ENCODE data around the gene NAT14. TPM values are rescaled to one million over a fixed set of nuclear protein-coding genes. Genes with fewer than 3 reads are reported as not detected.
"Not testable (repeated sequence)": the region's sequence is repeated elsewhere in the genome, so short reads cannot be mapped to it uniquely, and the experiment has no call there.

NAT14 gene
- total RNA-seq, 1 donor from 2014 or later, result 6.0 TPM

DNA sequence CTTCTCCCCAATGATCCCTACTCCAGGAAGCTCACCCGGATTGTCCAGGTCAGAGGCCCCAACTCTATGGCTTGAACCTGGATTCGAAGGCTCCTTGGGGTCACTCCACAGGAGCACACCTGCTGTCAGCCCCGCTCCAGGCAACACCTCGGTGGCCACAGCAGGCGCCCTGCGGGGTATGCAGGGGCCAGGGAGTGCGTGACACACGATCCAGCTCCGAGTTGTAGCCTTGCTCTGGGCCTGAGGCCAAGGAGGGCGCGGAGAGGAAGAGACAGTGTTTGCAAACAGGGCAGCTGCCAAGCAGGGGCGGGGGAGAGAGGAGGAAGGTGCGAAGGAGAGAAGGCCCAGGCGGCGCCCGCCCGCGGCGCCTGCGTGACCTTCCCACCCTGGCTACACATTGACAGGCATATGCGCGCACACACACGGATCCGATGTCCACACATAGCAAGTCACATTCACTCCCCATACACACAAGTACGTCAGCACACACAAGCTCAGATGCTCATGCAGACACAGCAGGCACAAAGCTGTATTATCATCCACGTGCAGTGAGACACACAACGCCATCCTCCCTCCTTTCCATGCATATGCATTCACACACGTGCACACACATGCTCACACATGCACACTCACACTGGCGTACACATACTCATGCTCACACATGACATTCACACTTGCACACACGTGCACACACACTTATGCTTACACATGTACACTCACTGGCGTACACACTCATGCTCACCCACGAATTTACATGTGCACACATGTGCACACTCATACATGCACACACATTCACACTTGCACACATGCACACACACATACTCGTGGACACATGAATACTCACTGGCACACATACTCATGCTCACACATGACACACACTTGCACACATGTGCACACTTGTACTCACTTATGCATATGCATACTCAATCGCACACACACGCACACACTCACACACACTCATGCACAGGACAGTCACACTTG, 41.5 kb downstream of the NAT14 start:
- intact Hi-C loops (cut with micrococcal nuclease), result no loop called here
- ATAC-seq (peak; percentile 85), DNase-seq (peak; percentile 89)

DNA sequence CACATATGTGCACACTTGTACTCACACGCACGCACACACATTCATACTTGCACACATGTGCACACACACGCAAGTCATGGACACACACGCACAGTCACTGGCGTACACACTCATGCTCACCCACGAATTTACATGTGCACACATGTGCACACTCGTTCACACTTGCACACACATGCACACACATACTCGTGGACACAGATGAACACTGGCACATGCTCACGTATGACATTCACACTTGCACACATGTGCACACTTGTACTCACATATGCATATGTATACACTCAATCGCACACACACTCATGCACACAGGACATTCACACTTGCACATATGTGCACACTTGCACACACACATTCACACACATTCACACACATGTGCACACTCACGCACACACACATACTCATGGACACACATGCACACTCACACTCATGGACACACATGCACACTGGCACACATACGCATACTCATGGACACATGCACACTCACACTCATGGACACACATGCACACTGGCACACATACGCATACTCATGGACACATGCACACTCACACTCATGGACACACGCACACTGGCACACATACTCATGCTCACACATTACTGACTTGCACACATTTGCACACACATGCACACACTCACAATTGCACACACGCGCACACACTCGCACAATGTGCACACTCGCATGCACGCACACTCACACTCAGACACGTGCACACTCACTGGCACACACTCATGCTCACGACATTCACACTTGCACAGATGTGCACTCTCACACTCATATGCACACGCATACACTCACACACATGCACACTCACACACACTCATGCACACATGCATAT, 42.4 kb downstream of the NAT14 start:
- intact Hi-C loops (cut with micrococcal nuclease), result no loop called here
- ATAC-seq (no peak), DNase-seq (no peak)

DNA sequence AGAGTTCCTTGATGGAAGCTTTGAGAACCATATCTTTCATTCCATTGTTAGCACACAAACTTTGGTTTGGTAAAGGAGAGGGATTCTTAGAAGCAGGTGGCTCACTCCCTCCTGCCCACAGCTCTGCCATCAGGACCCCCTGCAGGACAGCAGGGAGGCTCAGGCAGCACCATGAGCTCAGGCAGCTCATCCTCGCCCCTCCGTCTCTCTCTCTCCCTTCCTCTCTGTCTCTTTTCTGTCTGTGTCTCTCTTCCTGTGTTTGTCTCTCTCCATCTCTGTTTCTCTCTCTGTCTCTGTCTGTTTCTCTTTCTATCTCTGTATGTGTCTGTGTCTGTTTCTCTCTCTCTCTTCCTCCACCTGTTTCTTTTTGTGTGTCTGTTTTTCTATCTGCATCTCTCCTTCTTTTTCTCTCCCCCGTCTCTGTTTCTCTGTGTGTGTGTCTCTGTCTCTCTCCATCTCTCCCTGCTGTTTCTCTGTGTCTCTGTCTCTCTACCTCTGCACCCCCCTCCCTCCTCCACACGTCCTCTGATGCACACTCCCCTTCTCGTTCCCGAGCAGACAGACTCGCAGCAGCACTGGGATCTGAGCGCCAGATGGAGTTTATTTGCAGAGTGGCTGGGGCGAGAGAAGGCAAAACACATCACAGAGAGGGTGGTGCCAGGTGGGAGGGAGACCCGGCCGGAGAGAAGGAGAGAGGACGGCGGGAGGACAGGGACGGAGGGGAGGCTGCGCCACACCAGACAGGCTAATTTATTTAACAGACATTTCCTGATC, 43.2 kb downstream of the NAT14 start:
- intact Hi-C loops (cut with micrococcal nuclease), result no loop called here
- no peak for ATAC-seq
- DNase-seq, result no peak

DNA sequence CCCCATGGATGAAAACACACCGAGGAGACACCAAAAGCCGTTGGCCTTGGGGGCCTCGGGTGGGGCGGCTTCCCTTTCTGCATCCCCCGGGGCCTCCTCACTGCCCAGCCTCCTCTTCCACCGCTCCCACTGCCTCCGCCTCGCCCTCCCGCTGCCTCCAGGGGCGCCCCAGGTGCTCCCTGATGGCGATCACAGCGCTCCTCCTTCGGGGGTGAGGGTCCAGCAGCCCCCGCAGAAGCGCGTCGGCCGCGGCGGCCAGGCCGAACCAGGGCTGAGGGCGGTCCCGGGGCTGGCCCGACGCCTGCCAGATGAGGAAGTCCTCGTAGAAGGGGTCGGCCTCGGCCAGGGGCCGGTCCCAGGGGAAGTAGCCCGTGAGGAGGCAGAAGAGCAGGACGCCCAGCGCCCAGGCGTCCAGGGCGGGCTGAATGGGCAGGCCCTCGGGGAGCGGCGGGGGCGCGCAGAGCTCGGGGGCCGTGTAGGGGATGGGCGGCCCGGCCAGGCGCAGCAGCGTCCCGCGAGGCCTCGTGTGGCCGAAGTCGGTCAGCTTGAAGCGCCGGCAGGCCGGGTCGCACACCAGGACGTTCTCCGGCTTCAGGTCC, 44.7 kb downstream of the NAT14 start:
- ATAC-seq (no peak), DNase-seq (no peak)
- intact Hi-C loops (cut with micrococcal nuclease), result no loop called here

GRCh38 chr19:55530996-55531395, 46.0 kb downstream of the NAT14 start:
- ATAC-seq, result no peak

DNA sequence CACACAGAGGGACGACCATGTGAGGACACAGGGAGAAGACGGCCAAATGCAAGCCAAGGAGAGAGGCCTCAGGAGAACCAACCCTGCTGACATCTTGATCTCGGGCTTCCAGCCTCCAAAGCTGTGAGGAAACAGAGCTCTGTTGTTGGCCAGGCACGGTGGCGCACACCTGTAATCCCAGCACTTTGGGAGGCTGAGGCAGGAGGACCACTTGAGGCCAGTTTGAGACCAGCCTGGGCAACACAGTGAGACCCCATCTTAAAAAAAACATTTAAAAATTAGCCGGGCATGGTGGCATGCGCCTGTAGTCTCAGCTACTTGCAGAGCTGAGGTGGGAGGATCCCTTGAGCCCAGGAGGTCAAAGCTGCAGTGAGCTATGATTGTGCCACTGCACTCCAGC, 49.3 kb downstream of the NAT14 start:
- ATAC-seq; DNase-seq; intact Hi-C loops (cut with micrococcal nuclease): not testable (repeated sequence)

More at GRCh38 chr19:55530996-55531395, 46.0 kb downstream of the NAT14 start:
- intact Hi-C loops (cut with micrococcal nuclease), result no loop called here
- no peak for DNase-seq

- no peak for DNase-seq
- no peak for ATAC-seq
- intact Hi-C loops (cut with micrococcal nuclease), result no loop called here
Observed at GRCh38 chr19:55535173-55535964, 50.4 kb downstream of the NAT14 start.

DNA sequence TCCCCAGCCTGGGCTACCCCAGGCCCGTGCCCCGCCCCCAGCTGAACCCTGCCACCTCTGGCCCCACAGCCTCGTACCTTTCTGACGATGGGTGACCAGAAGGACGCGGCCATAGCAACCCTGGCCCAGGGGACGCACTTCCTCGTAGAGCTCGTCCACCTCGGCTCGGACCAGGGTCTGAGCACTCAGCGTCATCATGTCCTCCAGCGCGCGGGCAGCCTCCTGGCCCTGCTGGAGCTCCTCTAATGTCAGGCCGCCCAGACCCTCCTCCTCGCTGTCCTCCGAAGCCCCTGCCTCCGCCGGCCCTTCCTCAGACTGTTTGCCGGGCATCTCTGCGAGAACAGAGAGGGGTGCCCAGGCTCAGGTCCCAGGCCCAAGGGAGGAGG, 51.0 kb downstream of the NAT14 start:
- ATAC-seq, result no peak
- DNase-seq, result no peak
- intact Hi-C loops (cut with micrococcal nuclease), result no loop called here

- ATAC-seq (no peak), DNase-seq (no peak)
- intact Hi-C loops (cut with micrococcal nuclease), result no loop called here
Observed at GRCh38 chr19:55536366-55536765, 51.4 kb downstream of the NAT14 start.

Other genes with a start within 250 kb of the NAT14 start
- 39.2 TPM for gene PPP6R1, start 226.2 kb upstream of the NAT14 start, total RNA-seq
- 28.6 TPM for gene HSPBP1, start 205.1 kb upstream of the NAT14 start, total RNA-seq
- gene BRSK1, start 201.2 kb upstream of the NAT14 start, total RNA-seq, result 1.9 TPM
- 1.2 TPM for gene TMEM150B, start 159.8 kb upstream of the NAT14 start, total RNA-seq
- 7.2 TPM for gene KMT5C, start 145.3 kb upstream of the NAT14 start, total RNA-seq
- not detected for gene COX6B2, start 130.5 kb upstream of the NAT14 start, total RNA-seq
- not detected for gene GARIN5B, start 121.9 kb upstream of the NAT14 start, total RNA-seq
- not detected for gene IL11, start 114.7 kb upstream of the NAT14 start, total RNA-seq
- gene TMEM190, start 108.4 kb upstream of the NAT14 start, total RNA-seq, result not detected
- 0.25 TPM for gene TMEM238, start 100.9 kb upstream of the NAT14 start, total RNA-seq
- gene RPL28, start 99.3 kb upstream of the NAT14 start, total RNA-seq, result 557 TPM
- 24.5 TPM for gene UBE2S, start 77.4 kb upstream of the NAT14 start, total RNA-seq
- gene SHISA7, start 41.9 kb upstream of the NAT14 start, total RNA-seq, result not detected
- gene ISOC2, start 23.5 kb upstream of the NAT14 start, total RNA-seq, result 58.5 TPM
- gene C19orf85, start 20.4 kb upstream of the NAT14 start, total RNA-seq, result not detected
- 6.4 TPM for gene ZNF628, start 8.6 kb upstream of the NAT14 start, total RNA-seq
- 2.7 TPM for gene SSC5D, start 3.2 kb downstream of the NAT14 start, total RNA-seq
- gene SBK2, start 51.9 kb downstream of the NAT14 start, total RNA-seq, result 15.2 TPM
- gene SBK3, start 60.4 kb downstream of the NAT14 start, total RNA-seq, result 16.6 TPM
- 14.7 TPM for gene ZNF579, start 95.7 kb downstream of the NAT14 start, total RNA-seq
- 16.3 TPM for gene FIZ1, start 114.3 kb downstream of the NAT14 start, total RNA-seq
- gene ZNF524, start 115.1 kb downstream of the NAT14 start, total RNA-seq, result 17.0 TPM
- 21.8 TPM for gene ZNF865, start 120.5 kb downstream of the NAT14 start, total RNA-seq
- 13.4 TPM for gene ZNF784, start 139.4 kb downstream of the NAT14 start, total RNA-seq
- 12.3 TPM for gene ZNF580, start 155.8 kb downstream of the NAT14 start, total RNA-seq
- gene ZNF581, start 158.5 kb downstream of the NAT14 start, total RNA-seq, result 9.4 TPM
- 16.8 TPM for gene CCDC106, start 163.0 kb downstream of the NAT14 start, total RNA-seq
- 79.9 TPM for gene U2AF2, start 169.8 kb downstream of the NAT14 start, total RNA-seq
- gene EPN1, start 190.0 kb downstream of the NAT14 start, total RNA-seq, result 250 TPM